T-helper 1 cell (primary cell): ENCODE results near the gene TJP2.

Experiments
- DNase-seq, 5 donors: peaks; one replicate each; pipeline ENCODE4 v3.0.0-alpha.2; 2012 to 2020

Gene TJP2

GRCh38 chr9:69236188-69236587 is 62.1 kb downstream of the TJP2 start:
- no peak for DNase-seq

GRCh38 chr9:69237702-69238295 is 63.7 kb downstream of the TJP2 start:
- no peak for DNase-seq

GRCh38 chr9:69243116-69243515 is 69.0 kb downstream of the TJP2 start:
- no peak for DNase-seq

GRCh38 chr9:69246629-69247028 is 72.6 kb downstream of the TJP2 start:
- DNase-seq: no peak

GRCh38 chr9:69248005-69248404 is 73.9 kb downstream of the TJP2 start:
- no peak for DNase-seq

GRCh38 chr9:69249337-69249736 is 75.3 kb downstream of the TJP2 start:
- no peak for DNase-seq

- no peak for DNase-seq
Observed at GRCh38 chr9:69250681-69251080, 76.6 kb downstream of the TJP2 start.

- no peak for DNase-seq
Observed at GRCh38 chr9:69252436-69252835, 78.4 kb downstream of the TJP2 start.

GRCh38 chr9:69253057-69253456 is 79.0 kb downstream of the TJP2 start:
- DNase-seq: no peak

- DNase-seq: no peak
Observed at GRCh38 chr9:69254223-69254622, 80.1 kb downstream of the TJP2 start.

GRCh38 chr9:69255591-69255990 is 81.5 kb downstream of the TJP2 start:
- no peak for DNase-seq

- no peak for DNase-seq
Observed at GRCh38 chr9:69258551-69258950, 84.5 kb downstream of the TJP2 start.

- DNase-seq: no peak
Observed at GRCh38 chr9:69260161-69260560, 86.1 kb downstream of the TJP2 start.

GRCh38 chr9:69261636-69262035 is 87.6 kb downstream of the TJP2 start:
- DNase-seq: no peak

- DNase-seq: no peak
Observed at GRCh38 chr9:69264526-69264925, 90.4 kb downstream of the TJP2 start.

GRCh38 chr9:69265891-69266290 is 91.8 kb downstream of the TJP2 start:
- DNase-seq: no peak

GRCh38 chr9:69272212-69272611 is 98.1 kb downstream of the TJP2 start:
- DNase-seq: no peak

- no peak for DNase-seq
Observed at GRCh38 chr9:69273161-69273560, 99.1 kb downstream of the TJP2 start.

- no peak for DNase-seq
Observed at GRCh38 chr9:69276775-69277174, 102.7 kb downstream of the TJP2 start.

GRCh38 chr9:69279084-69279731 is 105.1 kb downstream of the TJP2 start:
- no peak for DNase-seq

GRCh38 chr9:69279733-69280132 is 105.7 kb downstream of the TJP2 start:
- no peak for DNase-seq

GRCh38 chr9:69283003-69283402 is 108.9 kb downstream of the TJP2 start:
- no peak for DNase-seq

- no peak for DNase-seq
Observed at GRCh38 chr9:69292078-69292477, 118.0 kb downstream of the TJP2 start.

- no peak for DNase-seq
Observed at GRCh38 chr9:69293156-69293555, 119.1 kb downstream of the TJP2 start.
